ENCODE measurements around the gene AFF1. TPM values are rescaled to one million over a fixed set of nuclear protein-coding genes. Genes with fewer than 3 reads are reported as not detected.
A peak's percentile ranks its signal among the peaks of the same experiment; 100 is the strongest.

Gene AFF1
- total RNA-seq, 1 experiment from 2014 or later = 93.4 TPM

DNA sequence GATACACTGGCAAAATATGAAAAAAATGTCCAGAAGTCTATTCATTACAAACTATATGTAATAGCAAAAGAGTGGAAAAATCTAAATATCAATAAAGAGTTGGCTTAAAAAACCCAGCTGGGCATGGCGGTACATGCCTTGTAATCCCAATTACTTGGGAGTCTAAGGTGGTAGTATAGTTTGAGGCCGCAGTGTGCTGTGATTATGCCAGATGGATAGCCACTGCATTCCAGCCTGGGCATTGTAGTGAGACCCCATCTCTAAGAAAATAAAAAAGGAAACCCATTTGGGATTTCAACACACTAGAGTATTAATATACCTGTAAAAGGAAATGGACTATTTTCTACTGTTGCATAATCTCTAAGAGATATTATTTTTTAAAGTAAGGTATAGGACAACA lies 45.4 kb downstream of the AFF1 start:
- H3K9me3 Mint-ChIP-seq = no peaks in the 10 kb centered on the region
- POLR2A ChIA-PET = interaction anchor here (0.5 to 0.6 kb wide), 2 partner anchors 18 to 96 kb away, joined by 5 read pairs; no protein-coding TSS in a partner anchor
- no peak overlapping the region for H3K4me3 Mint-ChIP-seq
- H3K4me1 Mint-ChIP-seq = peaks cover 34% of the 10 kb centered on the region
- CTCF ChIA-PET = no interaction called here
- peaks cover 4% of the 10 kb centered on the region for H3K36me3 Mint-ChIP-seq
- H3K27me3 Mint-ChIP-seq (ENCODE audit: low read depth) = no peaks in the 10 kb centered on the region
- peak overlapping the region; percentile 63; the same call in 1 of the 2 replicates for H3K27ac Mint-ChIP-seq
- TF ChIP-seq TP53 (CRISPR knock-in tag; IDR thresholded peaks at IDR 0.05) (no peak), NR1H2 (CRISPR knock-in tag; IDR thresholded peaks at IDR 0.05) (no peak), NFATC4 (CRISPR knock-in tag; IDR thresholded peaks at IDR 0.05) (no peak), ZNF121 (CRISPR knock-in tag; IDR thresholded peaks at IDR 0.05) (peak; percentile 76; the same call in 1 of the 2 replicates), PRRX2 (CRISPR knock-in tag; IDR thresholded peaks at IDR 0.05) (no peak)
- ATAC-seq = no peak
- DNase-seq (ENCODE audit: low spot score) = no peak

GRCh38 chr4:86981789-86982188 lies 47.0 kb downstream of the AFF1 start:
- ChIA-PET CTCF (no interaction called here), POLR2A (no interaction called here)
- Mint-ChIP-seq H3K9me3 (no peaks in the 10 kb centered on the region), H3K27ac (peak overlapping the region; percentile 58), H3K36me3 (peaks cover 4% of the 10 kb centered on the region), H3K27me3 (ENCODE audit: low read depth) (no peaks in the 10 kb centered on the region), H3K4me3 (no peak overlapping the region), H3K4me1 (peaks cover 22% of the 10 kb centered on the region)
- no peak for TF ChIP-seq ATF3 (CRISPR knock-in tag; conservative IDR thresholded peaks at IDR 0.05)
- TF ChIP-seq, protein P1, sequence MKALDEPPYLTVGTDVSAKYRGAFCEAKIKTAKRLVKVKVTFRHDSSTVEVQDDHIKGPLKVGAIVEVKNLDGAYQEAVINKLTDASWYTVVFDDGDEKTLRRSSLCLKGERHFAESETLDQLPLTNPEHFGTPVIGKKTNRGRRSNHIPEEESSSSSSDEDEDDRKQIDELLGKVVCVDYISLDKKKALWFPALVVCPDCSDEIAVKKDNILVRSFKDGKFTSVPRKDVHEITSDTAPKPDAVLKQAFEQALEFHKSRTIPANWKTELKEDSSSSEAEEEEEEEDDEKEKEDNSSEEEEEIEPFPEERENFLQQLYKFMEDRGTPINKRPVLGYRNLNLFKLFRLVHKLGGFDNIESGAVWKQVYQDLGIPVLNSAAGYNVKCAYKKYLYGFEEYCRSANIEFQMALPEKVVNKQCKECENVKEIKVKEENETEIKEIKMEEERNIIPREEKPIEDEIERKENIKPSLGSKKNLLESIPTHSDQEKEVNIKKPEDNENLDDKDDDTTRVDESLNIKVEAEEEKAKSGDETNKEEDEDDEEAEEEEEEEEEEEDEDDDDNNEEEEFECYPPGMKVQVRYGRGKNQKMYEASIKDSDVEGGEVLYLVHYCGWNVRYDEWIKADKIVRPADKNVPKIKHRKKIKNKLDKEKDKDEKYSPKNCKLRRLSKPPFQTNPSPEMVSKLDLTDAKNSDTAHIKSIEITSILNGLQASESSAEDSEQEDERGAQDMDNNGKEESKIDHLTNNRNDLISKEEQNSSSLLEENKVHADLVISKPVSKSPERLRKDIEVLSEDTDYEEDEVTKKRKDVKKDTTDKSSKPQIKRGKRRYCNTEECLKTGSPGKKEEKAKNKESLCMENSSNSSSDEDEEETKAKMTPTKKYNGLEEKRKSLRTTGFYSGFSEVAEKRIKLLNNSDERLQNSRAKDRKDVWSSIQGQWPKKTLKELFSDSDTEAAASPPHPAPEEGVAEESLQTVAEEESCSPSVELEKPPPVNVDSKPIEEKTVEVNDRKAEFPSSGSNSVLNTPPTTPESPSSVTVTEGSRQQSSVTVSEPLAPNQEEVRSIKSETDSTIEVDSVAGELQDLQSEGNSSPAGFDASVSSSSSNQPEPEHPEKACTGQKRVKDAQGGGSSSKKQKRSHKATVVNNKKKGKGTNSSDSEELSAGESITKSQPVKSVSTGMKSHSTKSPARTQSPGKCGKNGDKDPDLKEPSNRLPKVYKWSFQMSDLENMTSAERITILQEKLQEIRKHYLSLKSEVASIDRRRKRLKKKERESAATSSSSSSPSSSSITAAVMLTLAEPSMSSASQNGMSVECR (CRISPR knock-in tag; IDR thresholded peaks at IDR 0.05; ENCODE audit: borderline replicate concordance) = no peak
- TF ChIP-seq ZNF671 (CRISPR knock-in tag; IDR thresholded peaks at IDR 0.05) = no peak
- TF ChIP-seq FOXP1 (CRISPR knock-in tag; IDR thresholded peaks at IDR 0.05; ENCODE audit: borderline replicate concordance) = no peak
- TF ChIP-seq E2F4 (CRISPR knock-in tag; IDR thresholded peaks at IDR 0.05; ENCODE audit: borderline replicate concordance, low read depth) = no peak
- TF ChIP-seq ZNF396 (CRISPR knock-in tag; IDR thresholded peaks at IDR 0.05; ENCODE audit: borderline replicate concordance) = no peak
- TF ChIP-seq, protein P2, sequence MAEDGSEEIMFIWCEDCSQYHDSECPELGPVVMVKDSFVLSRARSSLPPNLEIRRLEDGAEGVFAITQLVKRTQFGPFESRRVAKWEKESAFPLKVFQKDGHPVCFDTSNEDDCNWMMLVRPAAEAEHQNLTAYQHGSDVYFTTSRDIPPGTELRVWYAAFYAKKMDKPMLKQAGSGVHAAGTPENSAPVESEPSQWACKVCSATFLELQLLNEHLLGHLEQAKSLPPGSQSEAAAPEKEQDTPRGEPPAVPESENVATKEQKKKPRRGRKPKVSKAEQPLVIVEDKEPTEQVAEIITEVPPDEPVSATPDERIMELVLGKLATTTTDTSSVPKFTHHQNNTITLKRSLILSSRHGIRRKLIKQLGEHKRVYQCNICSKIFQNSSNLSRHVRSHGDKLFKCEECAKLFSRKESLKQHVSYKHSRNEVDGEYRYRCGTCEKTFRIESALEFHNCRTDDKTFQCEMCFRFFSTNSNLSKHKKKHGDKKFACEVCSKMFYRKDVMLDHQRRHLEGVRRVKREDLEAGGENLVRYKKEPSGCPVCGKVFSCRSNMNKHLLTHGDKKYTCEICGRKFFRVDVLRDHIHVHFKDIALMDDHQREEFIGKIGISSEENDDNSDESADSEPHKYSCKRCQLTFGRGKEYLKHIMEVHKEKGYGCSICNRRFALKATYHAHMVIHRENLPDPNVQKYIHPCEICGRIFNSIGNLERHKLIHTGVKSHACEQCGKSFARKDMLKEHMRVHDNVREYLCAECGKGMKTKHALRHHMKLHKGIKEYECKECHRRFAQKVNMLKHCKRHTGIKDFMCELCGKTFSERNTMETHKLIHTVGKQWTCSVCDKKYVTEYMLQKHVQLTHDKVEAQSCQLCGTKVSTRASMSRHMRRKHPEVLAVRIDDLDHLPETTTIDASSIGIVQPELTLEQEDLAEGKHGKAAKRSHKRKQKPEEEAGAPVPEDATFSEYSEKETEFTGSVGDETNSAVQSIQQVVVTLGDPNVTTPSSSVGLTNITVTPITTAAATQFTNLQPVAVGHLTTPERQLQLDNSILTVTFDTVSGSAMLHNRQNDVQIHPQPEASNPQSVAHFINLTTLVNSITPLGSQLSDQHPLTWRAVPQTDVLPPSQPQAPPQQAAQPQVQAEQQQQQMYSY (CRISPR knock-in tag; IDR thresholded peaks at IDR 0.05) = no peak
- no peak for TF ChIP-seq NR3C1 (CRISPR knock-in tag; conservative IDR thresholded peaks at IDR 0.05; ENCODE audit: low read depth)
- no peak for TF ChIP-seq FOXP4 (CRISPR knock-in tag; IDR thresholded peaks at IDR 0.05)
- TF ChIP-seq ETV6 (CRISPR knock-in tag; IDR thresholded peaks at IDR 0.05) = no peak
- no peak for TF ChIP-seq ZNF121 (CRISPR knock-in tag; IDR thresholded peaks at IDR 0.05)
- TF ChIP-seq GABPB1 (CRISPR knock-in tag; IDR thresholded peaks at IDR 0.05) = no peak
- TF ChIP-seq, protein P3, sequence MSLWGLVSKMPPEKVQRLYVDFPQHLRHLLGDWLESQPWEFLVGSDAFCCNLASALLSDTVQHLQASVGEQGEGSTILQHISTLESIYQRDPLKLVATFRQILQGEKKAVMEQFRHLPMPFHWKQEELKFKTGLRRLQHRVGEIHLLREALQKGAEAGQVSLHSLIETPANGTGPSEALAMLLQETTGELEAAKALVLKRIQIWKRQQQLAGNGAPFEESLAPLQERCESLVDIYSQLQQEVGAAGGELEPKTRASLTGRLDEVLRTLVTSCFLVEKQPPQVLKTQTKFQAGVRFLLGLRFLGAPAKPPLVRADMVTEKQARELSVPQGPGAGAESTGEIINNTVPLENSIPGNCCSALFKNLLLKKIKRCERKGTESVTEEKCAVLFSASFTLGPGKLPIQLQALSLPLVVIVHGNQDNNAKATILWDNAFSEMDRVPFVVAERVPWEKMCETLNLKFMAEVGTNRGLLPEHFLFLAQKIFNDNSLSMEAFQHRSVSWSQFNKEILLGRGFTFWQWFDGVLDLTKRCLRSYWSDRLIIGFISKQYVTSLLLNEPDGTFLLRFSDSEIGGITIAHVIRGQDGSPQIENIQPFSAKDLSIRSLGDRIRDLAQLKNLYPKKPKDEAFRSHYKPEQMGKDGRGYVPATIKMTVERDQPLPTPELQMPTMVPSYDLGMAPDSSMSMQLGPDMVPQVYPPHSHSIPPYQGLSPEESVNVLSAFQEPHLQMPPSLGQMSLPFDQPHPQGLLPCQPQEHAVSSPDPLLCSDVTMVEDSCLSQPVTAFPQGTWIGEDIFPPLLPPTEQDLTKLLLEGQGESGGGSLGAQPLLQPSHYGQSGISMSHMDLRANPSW (CRISPR knock-in tag; conservative IDR thresholded peaks at IDR 0.05; ENCODE audit: low read depth) = no peak
- no peak for DNase-seq (ENCODE audit: low spot score)
- no peak for ATAC-seq

All from WTC11 (cell line).